GM04503 (cell line): ENCODE measurements around the gene SETD3.

Experiments used
- DNase-seq: peaks from one replicate; pipeline ENCODE4 v3.0.0-alpha.2; 2012; ENCODE audit warnings: low read depth

The SETD3 gene

GRCh38 chr14:99497341-99497740, 16.7 kb upstream of the SETD3 start:
- DNase-seq: no peak

- no peak for DNase-seq
Measured at GRCh38 chr14:99484106-99484505, 3.4 kb upstream of the SETD3 start.

GRCh38 chr14:99481745-99482099, 1.1 kb upstream of the SETD3 start:
- no peak for DNase-seq

DNA sequence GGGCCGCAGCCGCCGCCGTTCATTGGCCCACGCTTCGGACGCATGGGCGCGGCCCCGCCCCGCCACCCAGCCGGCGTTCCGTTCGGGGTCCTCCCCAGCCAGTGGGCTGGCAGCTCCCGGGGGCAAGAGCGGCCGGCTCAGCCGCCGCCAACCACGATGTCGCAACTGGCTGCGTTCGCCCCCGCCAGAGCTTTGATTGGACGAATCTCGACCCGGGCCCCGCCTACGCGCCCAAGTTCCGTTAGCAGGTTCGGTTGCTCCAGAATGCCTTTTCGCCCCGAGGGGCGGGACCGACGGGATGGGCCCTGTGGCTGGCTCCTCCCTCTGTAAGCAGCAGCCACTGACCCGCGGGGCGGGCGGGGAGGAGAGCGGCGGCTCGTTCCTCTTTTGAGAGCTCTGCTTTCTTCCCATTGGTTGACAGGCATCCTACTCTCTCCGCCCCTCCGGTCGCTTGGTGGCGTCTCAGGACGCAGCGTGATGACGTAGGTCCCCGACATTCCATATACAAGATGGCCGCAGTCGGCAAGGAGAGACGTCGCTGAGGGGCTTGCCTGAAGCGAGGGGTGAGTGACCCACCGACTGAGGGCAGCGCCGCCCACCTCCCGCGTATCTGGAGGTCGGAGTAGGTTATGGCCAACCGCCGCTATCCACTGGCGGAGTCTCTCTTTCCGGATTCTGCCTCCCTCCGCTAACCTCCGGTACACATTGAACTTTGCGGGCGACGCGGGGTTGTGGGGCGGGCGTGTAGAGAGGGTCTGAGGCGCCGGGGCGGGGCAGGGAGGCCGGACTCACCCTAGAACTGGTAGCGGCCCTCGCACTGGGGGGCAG, 472 bp upstream of the SETD3 start, which contains the start of gene CCNK:
CCNK (plus strand) TSS at position 493 of the 828 bp plus-strand sequence. CDS start 11,269 bp downstream, outside the sequence.
- peak; percentile 96 for DNase-seq

DNA sequence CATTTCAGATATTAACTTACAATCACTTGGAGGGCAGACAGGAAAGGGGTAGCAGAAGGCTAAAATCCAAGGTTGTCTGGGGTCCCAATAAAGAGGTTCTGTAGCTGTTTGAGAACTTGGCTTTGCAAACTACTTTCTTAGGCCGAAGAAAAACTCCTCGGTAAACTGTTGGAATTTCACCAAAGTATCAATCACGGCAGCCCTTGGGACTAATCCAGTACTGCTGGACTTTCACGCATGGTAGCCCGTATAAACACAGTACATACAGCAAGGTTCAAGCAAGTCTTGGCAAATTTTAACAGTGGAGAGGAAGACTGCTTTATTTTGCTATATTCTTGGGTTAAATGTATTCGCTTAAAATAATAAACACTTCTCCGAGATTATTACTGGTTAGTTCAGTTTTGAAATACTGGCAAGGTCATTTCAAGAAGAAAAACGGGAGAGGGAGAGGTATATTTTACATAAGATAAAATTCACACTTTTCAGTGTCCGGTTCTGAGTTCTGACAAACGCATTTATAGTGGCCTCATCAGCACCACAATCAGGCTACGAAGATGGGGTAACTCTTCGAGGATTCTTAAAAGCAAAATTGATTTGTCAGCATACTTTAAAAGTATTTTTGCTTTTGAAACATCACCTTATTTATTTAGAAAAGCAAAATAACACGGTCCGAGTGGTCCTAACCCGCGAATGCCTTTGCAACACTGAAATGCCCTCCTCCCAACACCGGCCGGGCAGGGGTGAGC, 1.3 kb downstream of the SETD3 start:
- DNase-seq: no peak

DNA sequence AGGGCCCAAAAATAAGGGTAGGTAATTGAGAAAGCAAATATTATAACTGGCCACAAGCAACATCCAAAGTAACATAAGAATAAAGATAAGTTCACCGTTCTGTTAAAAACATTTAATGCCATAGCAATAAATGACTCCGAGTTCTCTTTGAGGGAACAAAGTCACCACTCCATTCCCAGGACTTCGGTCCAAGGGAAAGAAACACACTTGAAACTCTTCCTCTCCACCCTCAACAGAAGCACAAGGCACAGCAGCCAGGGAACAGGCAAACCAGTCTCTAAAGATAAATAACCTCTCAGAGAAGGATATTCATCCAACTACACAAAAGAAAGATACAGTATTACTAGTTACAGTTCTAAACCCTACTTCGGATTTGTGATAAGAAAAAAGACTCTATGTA, 2.5 kb downstream of the SETD3 start:
- DNase-seq: no peak

DNA sequence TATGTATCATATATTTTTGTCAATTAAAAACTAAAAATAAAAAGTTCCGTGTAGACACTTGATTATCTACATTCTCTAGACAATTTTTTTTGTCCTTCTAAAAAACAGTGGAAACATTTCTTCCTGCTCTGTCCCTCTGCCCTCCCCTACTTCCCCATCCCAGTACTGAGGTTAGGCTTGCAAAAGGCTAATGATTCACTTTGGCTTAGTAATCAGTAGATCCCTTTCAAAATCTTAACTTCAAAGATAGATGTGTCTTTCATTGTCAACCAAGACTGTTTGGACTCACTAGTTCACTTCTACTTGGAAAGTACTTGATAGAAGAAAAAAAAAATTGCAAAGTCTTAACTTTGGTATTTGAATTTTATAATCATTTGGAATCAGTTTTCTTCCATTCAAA, 3.8 kb downstream of the SETD3 start:
- no peak for DNase-seq

- no peak for DNase-seq
Measured at GRCh38 chr14:99475660-99476059, 5.0 kb downstream of the SETD3 start.

DNA sequence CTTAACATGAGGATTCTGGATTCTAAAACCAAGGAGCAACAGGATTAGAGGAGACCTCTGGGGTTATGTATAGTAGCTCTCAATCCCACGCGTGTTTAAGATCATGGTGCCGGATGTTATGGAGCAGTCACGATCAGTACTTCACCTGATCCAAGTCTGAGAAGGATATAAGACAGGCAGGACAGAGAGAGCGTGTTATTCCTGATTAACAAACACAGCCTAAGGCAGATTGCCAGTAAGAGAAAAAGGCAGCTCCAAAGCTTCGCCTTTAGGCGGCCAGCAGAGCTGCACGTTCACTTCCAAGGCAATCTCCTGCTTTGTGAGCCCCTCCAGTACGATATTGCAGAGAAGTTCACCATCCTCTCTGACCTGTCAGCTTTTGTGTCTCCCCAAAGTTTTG, 5.5 kb downstream of the SETD3 start:
- DNase-seq: no peak

GRCh38 chr14:99473458-99473857, 7.2 kb downstream of the SETD3 start:
- DNase-seq: no peak

DNA sequence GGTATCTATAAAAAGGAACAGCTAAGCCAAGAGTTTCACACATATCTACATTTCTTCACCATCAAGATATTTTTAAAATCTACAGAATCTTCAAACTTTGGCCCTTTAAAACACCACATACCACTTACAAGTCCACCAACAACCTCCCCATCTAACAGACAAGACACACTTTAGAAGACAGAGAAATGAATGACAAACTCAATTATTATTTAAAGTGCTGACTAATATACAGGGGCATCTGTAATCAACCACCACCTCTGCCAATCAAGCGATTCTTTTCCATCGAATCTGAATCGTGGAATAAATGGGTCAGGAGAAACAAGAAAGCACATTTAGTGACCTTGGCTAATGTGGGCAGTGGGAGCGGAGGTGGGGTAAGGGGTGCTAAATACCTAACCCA, 7.7 kb downstream of the SETD3 start:
- DNase-seq: no peak

DNA sequence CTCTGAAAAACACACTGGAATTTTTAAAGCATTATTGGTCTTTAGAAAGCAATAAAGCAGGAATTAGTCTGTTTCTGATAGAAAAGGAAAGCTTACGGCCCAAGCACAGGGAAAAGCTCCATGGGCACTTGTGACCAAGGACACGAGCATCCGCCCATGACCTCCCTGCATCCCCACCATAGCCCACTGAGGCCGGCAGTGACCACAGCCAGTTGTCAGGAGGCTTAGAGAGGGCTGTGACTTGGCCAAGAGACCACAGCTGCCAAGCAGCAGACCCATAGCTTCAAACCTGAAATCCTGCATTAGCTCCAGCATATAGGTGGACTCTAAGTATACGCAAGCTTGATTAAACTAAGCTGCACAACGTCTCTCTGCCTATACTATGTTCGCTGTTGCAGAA, 8.9 kb downstream of the SETD3 start:
- no peak for DNase-seq

GRCh38 chr14:99468836-99469592, 11.6 kb downstream of the SETD3 start:
- DNase-seq: no peak

GRCh38 chr14:99468081-99468480, 12.6 kb downstream of the SETD3 start:
- no peak for DNase-seq

GRCh38 chr14:99467336-99468078, 13.2 kb downstream of the SETD3 start:
- no peak for DNase-seq

- no peak for DNase-seq
Measured at GRCh38 chr14:99466758-99467157, 13.9 kb downstream of the SETD3 start.

GRCh38 chr14:99465288-99465687, 15.4 kb downstream of the SETD3 start:
- DNase-seq: no peak

DNA sequence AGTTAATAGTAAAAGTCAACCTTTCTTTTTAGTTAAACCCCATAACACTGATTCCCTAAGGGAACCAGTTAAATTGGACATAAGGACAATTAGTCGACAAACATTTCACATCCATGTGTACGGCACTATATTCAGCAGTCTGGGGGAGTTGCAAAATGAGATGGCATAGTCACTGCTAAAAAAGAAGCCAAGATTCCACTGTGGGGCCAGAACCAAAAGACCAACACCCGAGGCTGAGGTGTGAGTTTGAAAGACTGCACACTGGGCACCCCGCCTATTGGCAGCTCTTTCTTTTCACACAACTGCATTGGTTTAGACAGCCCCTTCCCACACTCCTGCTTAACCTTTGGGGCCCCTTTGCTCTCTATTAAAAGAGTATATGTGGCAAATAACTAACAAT, 16.7 kb downstream of the SETD3 start:
- no peak for DNase-seq

- no peak for DNase-seq
Measured at GRCh38 chr14:99462210-99462609, 18.4 kb downstream of the SETD3 start.

GRCh38 chr14:99461411-99462085, 19.1 kb downstream of the SETD3 start:
- no peak for DNase-seq

DNA sequence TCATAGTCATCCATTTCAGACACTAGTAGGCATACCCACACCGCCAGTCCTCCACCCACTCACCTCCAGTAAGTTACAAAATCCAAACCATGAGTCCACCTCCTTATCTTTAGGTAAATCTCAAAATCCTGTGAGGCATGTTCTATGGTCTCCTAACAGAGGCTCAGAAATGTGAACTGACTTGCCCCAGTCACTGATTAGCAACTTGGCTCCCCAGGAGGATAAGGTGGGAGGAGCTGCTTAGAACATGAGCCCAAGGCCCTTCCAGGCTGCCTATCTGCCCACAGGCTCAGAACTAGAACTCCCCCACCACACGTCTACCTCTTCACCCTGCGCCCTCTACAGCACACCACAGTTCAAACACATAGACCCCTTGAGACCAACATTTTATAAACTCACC, 19.9 kb downstream of the SETD3 start:
- no peak for DNase-seq
